Subcutaneous abdominal adipose tissue (tissue), 5 donors: ENCODE results near the gene SMARCC1.

Source experiments
- H3K27ac ChIP-seq: one replicate; pipeline ENCODE4 v1.7.0; 2013; ENCODE audit warnings: low read depth, mild to moderate bottlenecking, inconsistent platforms, low read length, moderate library complexity
- H3K27me3 ChIP-seq, 5 donors: one replicate each; pipeline ENCODE4 v1.7.0; 2013; ENCODE audit warnings: low read length in 5 of 5, inconsistent platforms in 1 of 5; ENCODE audit not compliant: control insufficient read depth in 5 of 5, insufficient read depth in 4 of 5
- H3K36me3 ChIP-seq, 5 donors: one replicate each; pipeline ENCODE4 v1.7.0; 2013; ENCODE audit warnings: low read length in 5 of 5; ENCODE audit not compliant: control insufficient read depth in 5 of 5, insufficient read depth in 5 of 5
- H3K4me1 ChIP-seq, 5 donors: one replicate each; pipeline ENCODE4 v1.7.0; 2013; ENCODE audit warnings: low read length in 5 of 5, mild to moderate bottlenecking in 3 of 5, moderate library complexity in 1 of 5; ENCODE audit not compliant: control insufficient read depth in 5 of 5, insufficient read depth in 5 of 5
- H3K4me3 ChIP-seq, 5 donors: one replicate each; pipeline ENCODE4 v1.7.0; 2013; ENCODE audit warnings: low read length in 5 of 5, low read depth in 1 of 5
- H3K9ac ChIP-seq, 5 donors: one replicate each; pipeline ENCODE4 v1.7.0; 2013; ENCODE audit warnings: low read length in 5 of 5, mild to moderate bottlenecking in 4 of 5, moderate library complexity in 3 of 5
- H3K9me3 ChIP-seq, 5 donors: one replicate each; pipeline ENCODE4 v1.7.0; 2013; ENCODE audit warnings: low read length in 5 of 5; ENCODE audit not compliant: control insufficient read depth in 5 of 5
- donor health status: healthy.
- donor health status: healthy.
- donor health status: healthy.
- donor health status: healthy.
- donor health status: healthy.

The SMARCC1 gene

GRCh38 chr3:47622671-47623461, 158.8 kb downstream of the SMARCC1 start:
- H3K27ac ChIP-seq: no peak overlapping the region
- no peak overlapping the region for H3K4me3 ChIP-seq
- no peaks in the 10 kb centered on the region for H3K27me3 ChIP-seq
- H3K4me1 ChIP-seq: peaks cover 0 to 5% (median 0%) of the 10 kb centered on the region in 5 donors
- H3K9ac ChIP-seq: no peak overlapping the region
- peaks cover 20 to 55% (median 30%) of the 10 kb centered on the region in 5 donors for H3K36me3 ChIP-seq
- H3K9me3 ChIP-seq: no peaks in the 10 kb centered on the region

- no peak overlapping the region for H3K9ac ChIP-seq
- H3K36me3 ChIP-seq: peaks cover 23 to 48% (median 32%) of the 10 kb centered on the region in 5 donors
- peaks cover 0 to 9% (median 7%) of the 10 kb centered on the region in 5 donors for H3K4me1 ChIP-seq
- H3K27me3 ChIP-seq: no peaks in the 10 kb centered on the region
- no peaks in the 10 kb centered on the region for H3K9me3 ChIP-seq
- H3K27ac ChIP-seq: no peak overlapping the region
- no peak overlapping the region for H3K4me3 ChIP-seq
Measured at GRCh38 chr3:47617086-47618010, 164.3 kb downstream of the SMARCC1 start.

DNA sequence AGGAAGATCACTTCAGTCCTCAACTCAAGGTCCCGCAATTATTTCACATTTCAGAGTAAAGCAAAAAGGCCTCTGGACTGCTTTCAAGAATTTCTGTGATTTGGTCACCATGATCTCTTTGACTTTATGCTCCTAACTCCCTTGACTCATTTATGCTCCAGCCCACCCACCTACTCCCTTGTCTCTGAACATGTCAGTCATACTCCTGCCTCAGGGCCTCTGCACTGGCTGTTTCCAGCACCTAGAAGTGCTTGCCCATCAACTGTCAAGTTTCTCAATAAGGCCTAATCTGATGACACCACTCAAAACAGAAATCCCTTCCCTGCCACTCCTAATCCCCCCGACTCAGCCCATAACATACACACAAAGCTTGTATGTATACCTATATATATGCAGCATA, 166.9 kb downstream of the SMARCC1 start:
- no peak overlapping the region for H3K4me3 ChIP-seq
- H3K4me1 ChIP-seq: peaks cover 0 to 12% (median 12%) of the 10 kb centered on the region in 5 donors
- no peak overlapping the region for H3K9ac ChIP-seq
- peaks cover 25 to 38% (median 27%) of the 10 kb centered on the region in 5 donors for H3K36me3 ChIP-seq
- no peaks in the 10 kb centered on the region for H3K27me3 ChIP-seq
- no peak overlapping the region for H3K27ac ChIP-seq
- no peaks in the 10 kb centered on the region for H3K9me3 ChIP-seq

- Histone ChIP-seq H3K27me3 (no peaks in the 10 kb centered on the region), H3K27ac (no peak overlapping the region), H3K4me3 (no peak overlapping the region), H3K9ac (no peak overlapping the region), H3K36me3 (peaks cover 23 to 37% (median 27%) of the 10 kb centered on the region in 5 donors), H3K9me3 (no peaks in the 10 kb centered on the region), H3K4me1 (peaks cover 0 to 12% (median 12%) of the 10 kb centered on the region in 5 donors)
Measured at GRCh38 chr3:47613722-47614121, 168.0 kb downstream of the SMARCC1 start.

DNA sequence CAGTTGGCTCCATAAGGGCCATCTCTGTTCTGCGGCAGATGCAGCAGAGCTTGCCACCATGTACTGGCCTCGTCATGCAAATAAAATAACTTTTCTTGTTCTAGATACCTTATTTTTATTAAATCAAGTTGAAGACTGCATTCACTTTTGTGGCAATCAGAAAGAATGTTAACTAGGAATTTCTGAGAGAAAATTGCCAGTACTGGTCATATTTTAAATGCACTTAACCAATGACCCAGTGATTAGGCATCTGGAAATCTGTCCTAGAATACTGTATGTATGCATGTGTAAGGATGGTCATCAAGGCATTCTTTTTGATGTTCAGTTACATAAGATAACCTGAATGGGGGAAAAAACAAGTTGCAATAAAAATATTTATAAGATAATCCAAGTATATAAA, 168.8 kb downstream of the SMARCC1 start:
- no peaks in the 10 kb centered on the region for H3K9me3 ChIP-seq
- no peak overlapping the region for H3K9ac ChIP-seq
- no peak overlapping the region for H3K4me3 ChIP-seq
- H3K27me3 ChIP-seq: no peaks in the 10 kb centered on the region
- H3K36me3 ChIP-seq: peaks cover 24 to 41% (median 30%) of the 10 kb centered on the region in 5 donors
- H3K27ac ChIP-seq: peak overlapping the region; percentile 15
- peaks cover 0 to 12% (median 12%) of the 10 kb centered on the region in 5 donors for H3K4me1 ChIP-seq

DNA sequence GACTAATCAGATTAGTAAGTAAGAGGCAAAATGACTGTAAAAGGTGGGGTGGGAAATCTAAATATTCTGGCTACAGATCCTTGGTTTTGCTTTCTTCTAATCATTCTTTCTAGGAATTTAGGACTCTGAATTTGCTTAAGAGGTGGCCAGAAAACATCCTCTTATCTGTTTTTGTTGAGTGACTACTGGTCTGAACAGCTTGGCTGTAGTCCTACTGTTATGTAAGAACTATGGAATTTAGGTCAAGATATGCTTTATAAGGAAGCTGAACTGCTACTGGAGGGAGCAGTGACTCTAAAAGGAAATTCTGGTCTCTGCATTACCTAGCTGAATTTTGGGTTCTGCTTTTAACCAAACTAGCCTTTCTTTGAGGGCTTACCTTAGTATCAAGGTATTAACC, 169.5 kb downstream of the SMARCC1 start:
- peaks cover 0 to 12% (median 12%) of the 10 kb centered on the region in 5 donors for H3K4me1 ChIP-seq
- H3K27me3 ChIP-seq: no peaks in the 10 kb centered on the region
- H3K4me3 ChIP-seq: no peak overlapping the region
- peak overlapping the region; percentile 15 for H3K27ac ChIP-seq
- H3K9me3 ChIP-seq: no peaks in the 10 kb centered on the region
- peaks cover 21 to 40% (median 29%) of the 10 kb centered on the region in 5 donors for H3K36me3 ChIP-seq
- no peak overlapping the region for H3K9ac ChIP-seq

DNA sequence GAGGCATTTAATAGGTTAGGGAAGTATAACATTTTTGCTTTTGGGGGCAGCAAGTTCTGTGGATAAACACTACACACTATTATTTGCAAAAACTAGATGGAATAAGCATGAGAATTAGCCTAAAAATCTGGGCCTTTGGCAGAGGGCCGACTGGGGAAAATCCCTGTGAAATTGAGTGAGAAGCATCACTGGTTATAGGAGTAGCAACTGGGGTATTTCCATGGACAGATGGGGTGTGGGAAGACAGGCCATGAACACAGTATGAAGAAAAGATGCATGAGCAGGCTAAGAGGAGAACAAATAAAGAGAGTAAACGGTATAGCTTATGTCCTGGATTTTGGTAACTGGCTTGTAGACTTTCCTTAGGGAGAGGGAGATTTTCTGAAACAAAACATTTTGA, 170.1 kb downstream of the SMARCC1 start:
- Histone ChIP-seq H3K36me3 (peaks cover 20 to 42% (median 26%) of the 10 kb centered on the region in 5 donors), H3K27ac (peak overlapping the region; percentile 15), H3K9me3 (no peaks in the 10 kb centered on the region), H3K4me3 (no peak overlapping the region), H3K9ac (no peak overlapping the region), H3K27me3 (no peaks in the 10 kb centered on the region), H3K4me1 (peaks cover 0 to 12% (median 12%) of the 10 kb centered on the region in 5 donors)

DNA sequence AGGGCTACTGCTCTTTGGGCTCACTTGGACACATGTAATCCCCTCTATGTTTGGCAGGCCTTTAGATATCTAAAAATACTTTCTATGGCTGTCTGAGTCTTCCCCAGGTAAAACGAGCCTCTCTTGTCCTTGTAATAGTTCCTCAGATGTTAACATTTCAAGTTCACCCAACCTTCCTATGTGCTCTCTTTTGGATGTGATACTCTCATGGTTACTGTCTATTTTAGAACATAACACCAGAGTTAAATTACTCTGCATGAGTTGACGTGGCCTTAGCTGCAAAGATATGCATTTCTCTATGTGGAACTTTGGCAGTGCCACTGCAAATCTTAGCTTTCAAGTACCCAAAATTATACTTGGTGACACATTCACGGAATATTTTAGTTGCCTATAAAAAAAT, 171.1 kb downstream of the SMARCC1 start:
- H3K36me3 ChIP-seq: peaks cover 20 to 46% (median 32%) of the 10 kb centered on the region in 5 donors
- no peaks in the 10 kb centered on the region for H3K9me3 ChIP-seq
- H3K9ac ChIP-seq: no peak overlapping the region
- H3K4me3 ChIP-seq: no peak overlapping the region
- H3K4me1 ChIP-seq: peaks cover 0 to 12% (median 12%) of the 10 kb centered on the region in 5 donors
- no peaks in the 10 kb centered on the region for H3K27me3 ChIP-seq
- H3K27ac ChIP-seq: no peak overlapping the region

GRCh38 chr3:47607335-47607734, 174.4 kb downstream of the SMARCC1 start:
- H3K27me3 ChIP-seq: no peaks in the 10 kb centered on the region
- H3K27ac ChIP-seq: no peak overlapping the region
- H3K9ac ChIP-seq: no peak overlapping the region
- peaks cover 0 to 8% (median 6%) of the 10 kb centered on the region in 5 donors for H3K4me1 ChIP-seq
- no peak overlapping the region for H3K4me3 ChIP-seq
- peaks cover 16 to 57% (median 36%) of the 10 kb centered on the region in 5 donors for H3K36me3 ChIP-seq
- H3K9me3 ChIP-seq: no peaks in the 10 kb centered on the region

DNA sequence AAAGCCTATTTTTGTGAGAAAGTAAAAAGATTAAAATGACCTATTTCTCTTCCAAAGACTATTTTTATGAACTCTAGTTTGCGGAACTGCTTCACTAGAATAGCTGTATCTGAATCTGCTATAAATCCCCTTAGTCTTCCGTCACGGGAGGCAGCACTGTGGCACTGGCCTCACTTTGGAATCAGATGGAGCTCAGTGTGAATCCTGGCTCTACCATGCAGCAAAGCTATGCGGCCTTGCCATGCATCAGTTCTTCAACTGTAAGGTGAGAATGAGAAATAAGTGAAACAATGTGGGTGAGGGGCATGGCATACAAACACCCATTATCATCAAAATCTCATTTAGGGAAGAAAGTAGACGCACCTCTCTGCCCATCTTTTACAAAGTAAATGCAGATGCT, 175.5 kb downstream of the SMARCC1 start:
- H3K9me3 ChIP-seq: no peaks in the 10 kb centered on the region
- peaks cover 16 to 57% (median 36%) of the 10 kb centered on the region in 5 donors for H3K36me3 ChIP-seq

More for the DNA sequence above, 175.5 kb downstream of the SMARCC1 start:
- no peaks in the 10 kb centered on the region for H3K4me1 ChIP-seq
- no peak overlapping the region for H3K27ac ChIP-seq
- no peak overlapping the region for H3K9ac ChIP-seq
- H3K27me3 ChIP-seq: no peaks in the 10 kb centered on the region
- H3K4me3 ChIP-seq: no peak overlapping the region
